Measurements from ENCODE around the gene MAP3K15. TPM values are rescaled to one million over a fixed set of nuclear protein-coding genes. Genes with fewer than 3 reads are reported as not detected.

The MAP3K15 gene
- total RNA-seq, 1 experiment from 2014 or later: 3.8 TPM

- TF ChIP-seq ZMAT4 (CRISPR knock-in tag; IDR thresholded peaks at IDR 0.05): no peak
- TF ChIP-seq ZNF138 (CRISPR knock-in tag; conservative IDR thresholded peaks at IDR 0.05): no peak
- no peak for TF ChIP-seq KAT7 (CRISPR knock-in tag; IDR thresholded peaks at IDR 0.05; ENCODE audit: borderline replicate concordance)
- no peak for TF ChIP-seq ZNF425 (CRISPR knock-in tag; conservative IDR thresholded peaks at IDR 0.05)
Observed at GRCh38 chrX:19361701-19362100, 153.6 kb downstream of the MAP3K15 start (continued).

- TF ChIP-seq ATF6 (CRISPR knock-in tag; IDR thresholded peaks at IDR 0.05) (no peak), E2F5 (CRISPR knock-in tag; IDR thresholded peaks at IDR 0.05) (no peak), E2F4 (CRISPR knock-in tag; IDR thresholded peaks at IDR 0.05; ENCODE audit: borderline replicate concordance, low read depth) (no peak), CBFB (CRISPR knock-in tag; IDR thresholded peaks at IDR 0.05; ENCODE audit: low read depth) (no peak), ZNF138 (CRISPR knock-in tag; conservative IDR thresholded peaks at IDR 0.05) (no peak), NR3C1 (CRISPR knock-in tag; conservative IDR thresholded peaks at IDR 0.05; ENCODE audit: low read depth) (no peak), CREM (CRISPR knock-in tag; IDR thresholded peaks at IDR 0.05) (no peak)
- Mint-ChIP-seq H3K27ac (no peak overlapping the region), H3K4me1 (no peaks in the 10 kb centered on the region), H3K9me3 (no peaks in the 10 kb centered on the region), H3K4me3 (no peak overlapping the region), H3K27me3 (ENCODE audit: low read depth) (no peaks in the 10 kb centered on the region), H3K36me3 (peaks cover 38% of the 10 kb centered on the region)
- ChIA-PET POLR2A (no interaction called here), CTCF (interaction anchor here (1.4 to 1.6 kb wide), 2 partner anchors 11 to 22 kb away, joined by 3 to 4 read pairs; no protein-coding TSS in a partner anchor)
- ATAC-seq (no peak), DNase-seq (ENCODE audit: low spot score) (no peak)
Observed at GRCh38 chrX:19360903-19361302, 154.4 kb downstream of the MAP3K15 start.

GRCh38 chrX:19358521-19358920, 156.8 kb downstream of the MAP3K15 start:
- Mint-ChIP-seq H3K27me3 (ENCODE audit: low read depth) (no peaks in the 10 kb centered on the region), H3K4me1 (no peaks in the 10 kb centered on the region), H3K36me3 (peaks cover 54% of the 10 kb centered on the region), H3K27ac (no peak overlapping the region), H3K9me3 (no peaks in the 10 kb centered on the region), H3K4me3 (no peak overlapping the region)
- TF ChIP-seq ARID4B (CRISPR knock-in tag; IDR thresholded peaks at IDR 0.05; ENCODE audit: borderline replicate concordance) (no peak), NFATC4 (CRISPR knock-in tag; IDR thresholded peaks at IDR 0.05) (no peak), IRF2 (CRISPR knock-in tag; IDR thresholded peaks at IDR 0.05; ENCODE audit: borderline replicate concordance, low read depth) (no peak), EMX1 (CRISPR knock-in tag; IDR thresholded peaks at IDR 0.05) (no peak), ZSCAN18 (CRISPR knock-in tag; IDR thresholded peaks at IDR 0.05) (no peak), JUN (CRISPR knock-in tag; IDR thresholded peaks at IDR 0.05) (no peak), NR2C2 (CRISPR knock-in tag; IDR thresholded peaks at IDR 0.05) (no peak), CDX4 (CRISPR knock-in tag; IDR thresholded peaks at IDR 0.05; ENCODE audit: borderline replicate concordance) (no peak)
- CTCF ChIA-PET: no interaction called here
- POLR2A ChIA-PET: no interaction called here
- DNase-seq (ENCODE audit: low spot score) (no peak), ATAC-seq (no peak)

Measured in WTC11 (cell line).